ENCODE results near the gene ID3. TPM values are rescaled to one million over a fixed set of nuclear protein-coding genes. Genes with fewer than 3 reads are reported as not detected.
A peak's percentile ranks its signal among the peaks of the same experiment; 100 is the strongest.

ID3 gene
- total RNA-seq, 1 experiment from 2014 or later = 460 TPM

DNA sequence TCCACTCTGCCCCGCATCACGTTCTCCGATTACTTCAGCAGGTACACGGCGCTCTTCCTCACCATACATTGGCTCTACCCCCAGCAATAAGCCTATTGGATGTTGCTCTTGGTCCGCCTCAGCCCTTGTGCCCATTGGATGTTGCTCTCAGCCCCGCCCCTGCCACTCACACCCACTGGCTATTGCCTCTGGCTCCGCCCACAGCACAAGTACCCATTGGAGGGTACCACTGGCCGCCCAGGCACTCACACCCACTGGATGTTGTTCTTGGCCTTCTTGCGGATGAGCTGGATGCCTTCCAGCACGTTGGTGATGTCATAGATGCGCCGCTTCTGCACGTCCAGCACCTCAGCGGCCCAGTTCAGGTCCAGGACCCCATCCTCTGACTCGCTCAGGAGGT lies 37.7 kb downstream of the ID3 start:
- DNase-seq (ENCODE audit: low read depth) = peak; percentile 96
- in situ Hi-C loops (cut with HindIII; ENCODE audit: low pct_unique_long_range_greater_than_20kb, low sequenced_read_pairs) = no loop called here

DNA sequence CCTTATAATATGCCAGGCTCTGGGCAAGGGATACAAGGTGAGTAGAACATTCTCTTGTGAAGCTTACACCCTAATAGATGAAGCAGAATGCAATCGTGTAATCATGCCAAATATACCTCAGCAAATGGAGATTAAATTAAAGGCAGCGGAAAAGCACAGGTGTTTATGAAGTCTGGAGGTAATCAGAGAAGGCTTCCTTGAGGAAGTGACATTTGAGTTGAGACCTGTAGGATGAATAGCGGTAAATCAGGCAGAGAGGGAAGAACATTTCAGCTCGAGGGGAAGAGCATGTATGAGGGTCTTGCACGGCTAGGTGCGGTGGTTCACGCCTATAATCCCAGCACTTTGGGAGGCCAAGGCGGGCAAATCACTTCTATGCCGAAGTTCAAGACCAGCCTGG lies 41.7 kb downstream of the ID3 start:
- no peak for DNase-seq (ENCODE audit: low read depth)
- in situ Hi-C loops (cut with HindIII; ENCODE audit: low pct_unique_long_range_greater_than_20kb, low sequenced_read_pairs) = no loop called here

DNA sequence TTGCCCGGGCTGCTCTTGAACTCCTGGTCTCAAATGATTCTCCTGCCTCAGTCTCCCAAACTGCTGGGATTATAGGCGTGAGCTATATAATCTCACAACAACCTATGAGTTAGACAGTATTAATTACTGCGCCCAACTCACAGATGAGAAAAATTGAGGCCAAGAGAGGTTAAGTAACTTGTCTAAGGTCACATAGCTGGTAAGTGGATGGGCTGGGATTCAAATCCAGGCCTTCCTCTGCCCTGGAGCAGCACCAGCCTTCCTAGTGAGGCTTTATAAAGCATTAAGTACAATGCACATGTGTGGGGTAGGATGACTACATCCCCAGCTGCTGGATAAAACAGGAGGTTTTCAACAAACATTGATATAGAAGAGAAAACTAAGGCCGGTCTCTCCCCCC lies 43.4 kb downstream of the ID3 start:
- no peak for DNase-seq (ENCODE audit: low read depth)
- in situ Hi-C loops (cut with HindIII; ENCODE audit: low pct_unique_long_range_greater_than_20kb, low sequenced_read_pairs) = no loop called here

DNA sequence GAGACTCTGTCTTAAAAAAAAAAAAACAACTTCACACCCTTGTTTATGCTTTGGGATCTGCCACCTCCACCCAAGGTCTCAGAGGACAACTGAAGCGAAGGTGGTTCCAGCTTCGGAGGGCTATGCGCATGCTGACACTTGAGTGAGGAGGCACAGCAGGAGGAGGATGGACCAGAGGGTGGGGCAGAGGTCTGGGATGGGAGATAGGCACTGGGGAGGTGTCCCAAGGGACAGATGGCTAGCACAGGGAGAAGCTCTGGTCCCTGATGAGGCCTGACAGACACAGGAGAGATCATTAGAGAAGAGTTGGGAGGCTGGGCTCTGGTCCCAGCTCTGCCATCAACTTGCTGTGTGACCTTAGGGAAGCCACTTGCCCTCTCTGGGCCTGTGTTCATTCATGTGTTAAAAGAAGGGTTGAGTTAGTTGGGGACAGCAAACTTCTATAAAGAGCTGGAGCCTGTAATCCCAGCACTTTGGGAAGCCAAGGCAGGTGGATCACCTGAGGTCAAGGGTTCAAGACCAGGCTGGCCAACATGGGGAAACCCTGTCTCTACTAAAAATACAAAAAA lies 45.1 kb downstream of the ID3 start:
- in situ Hi-C loops (cut with HindIII; ENCODE audit: low pct_unique_long_range_greater_than_20kb, low sequenced_read_pairs) = no loop called here
- DNase-seq (ENCODE audit: low read depth) = no peak

DNA sequence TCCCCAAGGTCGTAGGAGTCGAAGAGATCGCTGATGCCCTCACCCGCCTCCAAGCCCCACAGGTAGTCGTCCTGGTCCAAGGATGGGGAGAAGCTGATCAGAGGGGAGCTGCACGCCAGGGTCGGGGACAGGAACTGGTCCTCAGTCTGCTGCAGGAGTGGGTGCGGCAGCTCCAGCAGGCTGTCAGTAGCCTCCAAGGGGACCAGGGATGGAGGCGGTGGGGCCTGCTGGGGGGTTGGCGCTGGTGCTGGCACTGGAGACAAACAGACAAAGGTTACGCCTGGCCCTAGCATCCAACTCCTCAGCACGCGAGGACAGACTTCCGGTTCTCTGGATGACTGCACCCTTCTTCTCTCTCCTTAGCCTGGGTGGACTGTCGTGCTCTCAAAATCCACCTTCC lies 49.4 kb downstream of the ID3 start:
- DNase-seq (ENCODE audit: low read depth) = no peak
- in situ Hi-C loops (cut with HindIII; ENCODE audit: low pct_unique_long_range_greater_than_20kb, low sequenced_read_pairs) = no loop called here

Other genes starting within 250 kb of the ID3 start
- 89.1 and 92.1 TPM in 2 replicates for gene HNRNPR, start 215.2 kb downstream of the ID3 start, total RNA-seq (2014; rRNA removed; shearing (Covaris generic); ENCODE audit: low replicate concordance)
- gene ZNF436, start 189.7 kb downstream of the ID3 start, total RNA-seq (2014; rRNA removed; shearing (Covaris generic); ENCODE audit: low replicate concordance) = 11.6 and 16.4 TPM in 2 replicates
- gene TCEA3, start 134.8 kb downstream of the ID3 start, total RNA-seq (2014; rRNA removed; shearing (Covaris generic); ENCODE audit: low replicate concordance) = 0.41 and 1.5 TPM in 2 replicates
- gene ASAP3, start 75.3 kb downstream of the ID3 start, total RNA-seq (2014; rRNA removed; shearing (Covaris generic); ENCODE audit: low replicate concordance) = 1.6 and 4.7 TPM in 2 replicates
- gene E2F2, start 28.3 kb downstream of the ID3 start, total RNA-seq (2014; rRNA removed; shearing (Covaris generic); ENCODE audit: low replicate concordance) = 8.4 and 10.7 TPM in 2 replicates
- 413 and 414 TPM in 2 replicates for gene RPL11, start 132.3 kb upstream of the ID3 start, total RNA-seq (2014; rRNA removed; shearing (Covaris generic); ENCODE audit: low replicate concordance)
- 18.6 and 21.6 TPM in 2 replicates for gene ELOA, start 184.0 kb upstream of the ID3 start, total RNA-seq (2014; rRNA removed; shearing (Covaris generic); ENCODE audit: low replicate concordance)
- gene PITHD1, start 218.9 kb upstream of the ID3 start, total RNA-seq (2014; rRNA removed; shearing (Covaris generic); ENCODE audit: low replicate concordance) = 55.0 and 55.4 TPM in 2 replicates
- gene LYPLA2, start 231.6 kb upstream of the ID3 start, total RNA-seq (2014; rRNA removed; shearing (Covaris generic); ENCODE audit: low replicate concordance) = 95.6 and 105 TPM in 2 replicates
- 160 and 196 TPM in 2 replicates for gene GALE, start 241.3 kb upstream of the ID3 start, total RNA-seq (2014; rRNA removed; shearing (Covaris generic); ENCODE audit: low replicate concordance)